HepG2 (cell line): Measurements from ENCODE around the gene FGF21. TPM values are rescaled to one million over a fixed set of nuclear protein-coding genes. Genes with fewer than 3 reads are reported as not detected.
A peak's percentile ranks its signal among the peaks of the same experiment; 100 is the strongest.

Experiments used
- AGO2 ChIP-seq: fragments of 200-400 bp; formaldehyde crosslinking; optimal IDR thresholded peaks from 2 replicates; pipeline ENCODE3; 2017; ENCODE audit warnings: mild to moderate bottlenecking, low read depth, low read length, moderate library complexity
- E2F2 ChIP-seq: sonication (generic); formaldehyde crosslinking; IDR thresholded peaks from 2 replicates; pipeline ENCODE4 v1.4.0; 2020; ENCODE audit warnings: missing genetic modification reagents, borderline replicate concordance
- FOXC1 ChIP-seq: sonication (generic); formaldehyde crosslinking; IDR thresholded peaks from 2 replicates; pipeline ENCODE4 v1.8.0; 2022; ENCODE audit warnings: mild to moderate bottlenecking, missing genetic modification reagents, borderline replicate concordance
- FOXO4 ChIP-seq: sonication (generic); formaldehyde crosslinking; conservative IDR thresholded peaks from 2 replicates; pipeline ENCODE4 v1.8.1; 2023; ENCODE audit warnings: missing genetic modification reagents
- HNRNPK ChIP-seq: fragments of 200-400 bp; formaldehyde crosslinking; IDR thresholded peaks from 2 replicates; pipeline ENCODE4 v1.6.1; 2018; ENCODE audit warnings: low read length, low read depth, moderate library complexity, mild to moderate bottlenecking; ENCODE audit not compliant: poor library complexity, severe bottlenecking
- IKZF5 ChIP-seq: IDR thresholded peaks from 2 replicates; pipeline ENCODE4 v1.6.1; 2018; ENCODE audit warnings: missing genetic modification reagents, mild to moderate bottlenecking, missing compliant biosample characterization
- KDM5B ChIP-seq: sonication (generic); formaldehyde crosslinking; IDR thresholded peaks from 2 replicates; pipeline ENCODE4 v1.4.0; 2020; ENCODE audit warnings: missing genetic modification reagents, mild to moderate bottlenecking, borderline replicate concordance
- MAZ ChIP-seq, 2 experiments: sonication (generic) in 1 of 2; formaldehyde crosslinking in 1 of 2; IDR thresholded peaks; 2 replicates each; pipeline versions ENCODE4 v1.5.0 to v1.6.1; 2012 to 2020; ENCODE audit warnings: low read depth in 2 of 2, mild to moderate bottlenecking in 2 of 2, borderline replicate concordance in 1 of 2, improper control_type of control experiment in 1 of 2, low read length in 1 of 2, missing genetic modification reagents in 1 of 2, moderate library complexity in 1 of 2
- POLR2AphosphoS2 ChIP-seq: IDR thresholded peaks from 2 replicates; pipeline ENCODE4 v1.6.1; 2011; ENCODE audit warnings: low read depth, low read length, improper control_type of control experiment
- SSRP1 ChIP-seq: IDR thresholded peaks from 2 replicates; pipeline ENCODE4 v1.6.1; 2016; ENCODE audit warnings: control low read depth
- TAF1 ChIP-seq: sonication (generic); formaldehyde crosslinking; IDR thresholded peaks from 2 replicates; pipeline ENCODE4 v1.4.0; 2020; ENCODE audit warnings: missing genetic modification reagents
- TERF1 ChIP-seq: sonication (generic); formaldehyde crosslinking; IDR thresholded peaks from 2 replicates; pipeline ENCODE4 v1.8.0; 2022; ENCODE audit warnings: mild to moderate bottlenecking, missing genetic modification reagents, moderate library complexity
- ZBTB38 ChIP-seq: sonication (generic); formaldehyde crosslinking; IDR thresholded peaks from 2 replicates; pipeline ENCODE4 v1.5.1; 2020; ENCODE audit warnings: mild to moderate bottlenecking, missing genetic modification reagents
- ZNF235 ChIP-seq: sonication (generic); formaldehyde crosslinking; IDR thresholded peaks from 2 replicates; pipeline ENCODE4 v1.8.1; 2023; ENCODE audit warnings: mild to moderate bottlenecking, missing genetic modification reagents, borderline replicate concordance
- ZNF263 ChIP-seq: sonication (generic); formaldehyde crosslinking; IDR thresholded peaks from 2 replicates; pipeline ENCODE4 v1.4.0; 2020; ENCODE audit warnings: missing genetic modification reagents
- ZNF383 ChIP-seq: sonication (generic); formaldehyde crosslinking; IDR thresholded peaks from 2 replicates; pipeline ENCODE4 v1.4.0; 2020; ENCODE audit warnings: missing genetic modification reagents, mild to moderate bottlenecking, borderline replicate concordance
- ZNF557 ChIP-seq: sonication (generic); formaldehyde crosslinking; IDR thresholded peaks from 2 replicates; pipeline ENCODE4 v1.4.0; 2020; ENCODE audit warnings: missing genetic modification reagents
- ZSCAN22 ChIP-seq: sonication (generic); formaldehyde crosslinking; IDR thresholded peaks from 2 replicates; pipeline ENCODE4 v1.4.0; 2020; ENCODE audit warnings: mild to moderate bottlenecking, missing genetic modification reagents
- polyA plus RNA-seq, 8 experiments: library from polyadenylated mRNA; depleted of rRNA in 3 of 8; stranded (reverse) in 7 of 8; unstranded in 1 of 8; fragments of >200 nt; fragmentation: Illumina TruSeq in 4 of 8; extraction: Trizol in 4 of 8; gene quantifications; 2 replicates each; pipeline versions ENCODE4 v1.2.1 to v1.2.3, GENCODE V29; 2011 to 2016; ENCODE audit warnings: low read depth in 4 of 8, missing spikeins in 1 of 8, mixed read lengths in 1 of 8; ENCODE audit not compliant: insufficient read depth in 1 of 8
- total RNA-seq, 5 experiments: library from RNA; depleted of rRNA; stranded (reverse); fragments of >200 nt; fragmentation: Illumina TruSeq; extraction: Trizol; gene quantifications; 2 replicates each; pipeline ENCODE4 v1.2.3, GENCODE V29; 2016; ENCODE audit warnings: low read depth in 1 of 5
- TF ChIP-seq, protein P1 (sequence below): sonication (generic); formaldehyde crosslinking; IDR thresholded peaks from 2 replicates; pipeline ENCODE4 v1.9.0; 2022; ENCODE audit warnings: low read depth, missing genetic modification reagents
- TF ChIP-seq, protein P2 (sequence below): sonication (generic); formaldehyde crosslinking; IDR thresholded peaks from 2 replicates; pipeline ENCODE4 v1.8.1; 2023; ENCODE audit warnings: mild to moderate bottlenecking, moderate library complexity, missing genetic modification reagents

Gene FGF21
- total and polyA plus RNA-seq, 2 of the 13 experiments (the other 11 are each of a cell fraction or from before 2014, with no cell fraction given) = 0.17 TPM; not detected in 1

DNA sequence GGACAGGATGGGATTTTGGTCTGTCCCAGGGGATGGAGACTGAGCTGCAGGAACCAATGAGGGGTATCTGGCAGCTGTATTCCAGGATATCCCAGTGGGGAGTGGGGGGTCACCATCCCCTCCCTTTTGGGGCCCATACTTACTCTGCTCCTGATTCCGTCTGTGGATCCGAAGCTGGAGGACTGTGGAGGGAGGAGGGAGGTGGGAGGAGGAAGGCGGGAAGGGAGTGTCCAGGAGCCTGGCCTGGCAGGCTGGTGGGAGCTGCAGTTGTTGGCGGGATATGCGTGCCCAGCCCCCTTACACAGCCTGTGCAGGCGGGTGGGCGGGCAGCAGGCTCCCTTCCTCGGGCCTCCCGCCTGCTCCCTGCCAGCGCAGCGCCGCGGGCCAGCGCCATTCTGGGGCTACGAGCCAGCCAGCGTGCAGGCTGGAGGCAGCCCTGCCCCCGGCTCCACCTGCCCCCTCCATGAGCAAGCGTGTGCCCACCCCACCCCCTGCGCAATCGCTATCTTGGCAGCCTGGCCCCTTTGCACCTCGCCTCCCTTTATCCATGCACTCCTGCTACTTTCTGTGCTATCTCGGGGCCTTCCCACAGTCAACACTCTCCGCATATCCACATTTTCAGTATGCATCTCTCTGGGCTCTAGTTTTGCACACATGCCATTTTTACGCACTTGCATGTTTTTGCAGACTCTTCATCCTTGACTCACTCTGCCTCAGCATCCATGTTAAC lies 38.6 kb upstream of the FGF21 start (continued):
- no peak for TF ChIP-seq POLR2AphosphoS2
- TF ChIP-seq, protein P1, sequence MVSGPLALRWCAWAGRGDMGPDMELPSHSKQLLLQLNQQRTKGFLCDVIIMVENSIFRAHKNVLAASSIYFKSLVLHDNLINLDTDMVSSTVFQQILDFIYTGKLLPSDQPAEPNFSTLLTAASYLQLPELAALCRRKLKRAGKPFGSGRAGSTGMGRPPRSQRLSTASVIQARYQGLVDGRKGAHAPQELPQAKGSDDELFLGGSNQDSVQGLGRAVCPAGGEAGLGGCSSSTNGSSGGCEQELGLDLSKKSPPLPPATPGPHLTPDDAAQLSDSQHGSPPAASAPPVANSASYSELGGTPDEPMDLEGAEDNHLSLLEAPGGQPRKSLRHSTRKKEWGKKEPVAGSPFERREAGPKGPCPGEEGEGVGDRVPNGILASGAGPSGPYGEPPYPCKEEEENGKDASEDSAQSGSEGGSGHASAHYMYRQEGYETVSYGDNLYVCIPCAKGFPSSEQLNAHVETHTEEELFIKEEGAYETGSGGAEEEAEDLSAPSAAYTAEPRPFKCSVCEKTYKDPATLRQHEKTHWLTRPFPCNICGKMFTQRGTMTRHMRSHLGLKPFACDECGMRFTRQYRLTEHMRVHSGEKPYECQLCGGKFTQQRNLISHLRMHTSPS = no peak
- no peak for TF ChIP-seq SSRP1 (CRISPR knock-in tag)
- TF ChIP-seq TERF1 (CRISPR knock-in tag) = no peak
- no peak for TF ChIP-seq HNRNPK
- no peak for TF ChIP-seq E2F2 (CRISPR knock-in tag)
- no peak for TF ChIP-seq KDM5B (CRISPR knock-in tag)
- no peak for TF ChIP-seq MAZ (IDR thresholded peaks at IDR 0.05; ENCODE audit: borderline replicate concordance, low read depth, low read length)
- 0 out of 2 replicates have a peak, but pooled peaks have one; percentile 39 for TF ChIP-seq MAZ (CRISPR knock-in tag; IDR thresholded peaks at IDR 0.05; ENCODE audit: low read depth)
- 0 out of 2 replicates have a peak, but pooled peaks have one; percentile 21 for TF ChIP-seq TAF1
- no peak for TF ChIP-seq ZNF557 (CRISPR knock-in tag)
- no peak for TF ChIP-seq FOXC1 (CRISPR knock-in tag)
- TF ChIP-seq ZNF235 (CRISPR knock-in tag) = no peak
- no peak for TF ChIP-seq ZNF383 (CRISPR knock-in tag)
- TF ChIP-seq AGO2 = peak; percentile 37
- TF ChIP-seq ZSCAN22 (CRISPR knock-in tag) = no peak
- TF ChIP-seq, protein P2, sequence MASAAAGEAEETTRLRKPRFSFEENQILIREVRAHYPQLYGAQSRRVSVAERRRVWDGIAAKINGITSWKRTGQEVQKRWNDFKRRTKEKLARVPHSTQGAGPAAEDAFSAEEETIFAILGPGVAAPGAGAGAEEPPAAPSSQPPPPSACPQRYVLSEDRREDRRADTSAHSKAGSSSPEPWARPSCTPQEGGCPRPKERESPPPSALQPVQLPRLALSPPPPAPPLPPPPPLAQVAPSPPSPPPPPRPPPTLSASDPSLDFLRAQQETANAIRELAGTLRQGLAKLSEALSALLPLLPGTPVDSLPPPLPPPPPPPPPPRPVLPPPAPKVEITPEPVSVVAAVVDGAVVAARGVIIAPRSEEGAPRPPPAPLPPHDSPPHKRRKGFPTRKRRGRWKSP (CRISPR knock-in tag) = 0 out of 2 replicates have a peak, but pooled peaks have one; percentile 34
- no peak for TF ChIP-seq FOXO4
- no peak; the same call in 1 of the 2 replicates for TF ChIP-seq ZBTB38 (CRISPR knock-in tag)
- TF ChIP-seq IKZF5 (CRISPR knock-in tag) = no peak
- peak; percentile 97 for TF ChIP-seq ZNF263 (CRISPR knock-in tag)
